Right ventricle myocardium superior (tissue), 1 donor: ENCODE data around the gene SMIM24. TPM values are rescaled to one million over a fixed set of nuclear protein-coding genes. Genes with fewer than 3 reads are reported as not detected.
"Not testable (repeated sequence)": the region's sequence is repeated elsewhere in the genome, so short reads cannot be mapped to it uniquely, and the experiment has no call there.

Experiments used
- ATAC-seq: fragments of 200-7000 bp; cut with Tn5 transposase; one replicate; pipeline ENCODE4 v1.9.1; 2020; ENCODE audit warnings: mild to moderate bottlenecking; ENCODE audit not compliant: poor library complexity
- DNase-seq: peaks from one replicate; pipeline ENCODE4 v3.0.0-alpha.2; 2020
- intact Hi-C: fragments of 100-400 bp; cut with DNase I; formaldehyde crosslinking; loops from one replicate; pipeline ENCODE4 v1.11.2; 2022
- long read RNA-seq: library from polyadenylated mRNA; unstranded; transcript quantifications from one replicate; pipeline ENCODE4 v2.0.0, GENCODE V29; 2021
- total RNA-seq: library from RNA; stranded (reverse); fragmentation: NEBNext Ultra II Directional; extraction: Animal tissue kit (Norgen Biotek cat#: 25700); gene quantifications from one replicate; pipeline ENCODE4 v1.2.1, GENCODE V29; 2021
- donor health status: DM: no; HTN: yes; CAD: no; lungs with severe emphysema.

The SMIM24 gene
- not detected for total RNA-seq
- long read RNA-seq, result 0 reads

GRCh38 chr19:3480383-3481091 is at the start of gene SMIM24:
SMIM24 (minus strand) TSS chr19:3480525; CDS start chr19:3480463, 62 bp downstream.
- DNase-seq, result no peak
- intact Hi-C loops, result no loop called here
- no peak for ATAC-seq

GRCh38 chr19:3529299-3529698 is 49.0 kb upstream of the SMIM24 start:
- ATAC-seq, DNase-seq, intact Hi-C loops: not testable (repeated sequence)

DNA sequence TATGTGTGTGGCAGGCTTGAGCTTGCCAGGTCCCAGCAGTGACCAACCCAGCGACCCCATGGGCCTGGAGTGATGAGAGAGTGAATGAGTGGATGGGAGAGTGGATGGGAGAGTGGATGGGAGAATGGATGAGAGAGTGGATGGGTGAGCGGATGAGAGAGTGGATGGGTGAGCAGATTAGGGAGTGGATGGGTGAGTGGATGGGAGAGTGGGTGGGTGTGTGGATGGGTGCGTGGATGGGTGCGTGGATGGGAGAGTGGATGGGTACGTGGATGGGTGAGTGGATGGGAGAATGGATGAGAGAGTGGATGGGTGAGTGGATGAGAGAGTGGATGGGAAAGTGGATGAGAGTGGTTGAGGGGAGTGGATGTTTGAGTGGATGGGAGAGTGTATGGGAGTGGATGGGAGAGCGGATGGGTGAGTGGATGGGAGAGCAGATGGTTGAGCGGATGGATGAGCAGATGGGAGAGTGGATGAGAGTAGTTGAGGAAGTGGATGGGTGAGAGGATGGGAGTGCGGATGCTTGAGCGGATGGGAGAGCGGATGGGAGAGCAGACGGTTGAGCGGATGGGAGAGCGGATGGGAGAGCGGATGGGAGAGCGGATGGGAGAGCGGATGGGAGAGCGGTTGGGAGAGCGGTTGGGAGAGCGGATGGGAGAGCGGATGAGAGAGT is 48.4 kb upstream of the SMIM24 start:
- DNase-seq, result no peak
- intact Hi-C loops, result no loop called here

DNA sequence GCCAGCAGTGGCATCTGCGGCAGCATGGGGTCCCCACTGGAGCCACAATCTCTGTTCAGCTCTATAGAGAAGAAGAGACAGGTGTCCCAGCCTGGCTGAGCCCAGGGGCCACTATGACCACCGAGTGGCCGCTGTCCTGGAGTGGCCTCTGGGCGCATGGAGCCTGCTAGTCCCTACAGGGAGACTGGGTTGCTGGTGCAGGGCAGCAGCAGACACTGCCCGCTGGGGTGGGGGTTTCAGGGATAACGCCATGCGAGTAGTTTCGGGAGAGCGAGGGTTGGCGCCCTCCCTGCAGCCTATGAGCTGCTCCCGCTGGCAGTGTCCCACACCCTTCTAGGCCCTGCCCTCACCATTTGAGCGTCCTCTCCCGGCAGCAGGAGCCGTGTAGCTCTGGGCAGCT is 47.8 kb upstream of the SMIM24 start:
- no peak for ATAC-seq
- intact Hi-C loops, result no loop called here
- no peak for DNase-seq

More for the DNA sequence above, 48.4 kb upstream of the SMIM24 start:
- ATAC-seq, result no peak

DNA sequence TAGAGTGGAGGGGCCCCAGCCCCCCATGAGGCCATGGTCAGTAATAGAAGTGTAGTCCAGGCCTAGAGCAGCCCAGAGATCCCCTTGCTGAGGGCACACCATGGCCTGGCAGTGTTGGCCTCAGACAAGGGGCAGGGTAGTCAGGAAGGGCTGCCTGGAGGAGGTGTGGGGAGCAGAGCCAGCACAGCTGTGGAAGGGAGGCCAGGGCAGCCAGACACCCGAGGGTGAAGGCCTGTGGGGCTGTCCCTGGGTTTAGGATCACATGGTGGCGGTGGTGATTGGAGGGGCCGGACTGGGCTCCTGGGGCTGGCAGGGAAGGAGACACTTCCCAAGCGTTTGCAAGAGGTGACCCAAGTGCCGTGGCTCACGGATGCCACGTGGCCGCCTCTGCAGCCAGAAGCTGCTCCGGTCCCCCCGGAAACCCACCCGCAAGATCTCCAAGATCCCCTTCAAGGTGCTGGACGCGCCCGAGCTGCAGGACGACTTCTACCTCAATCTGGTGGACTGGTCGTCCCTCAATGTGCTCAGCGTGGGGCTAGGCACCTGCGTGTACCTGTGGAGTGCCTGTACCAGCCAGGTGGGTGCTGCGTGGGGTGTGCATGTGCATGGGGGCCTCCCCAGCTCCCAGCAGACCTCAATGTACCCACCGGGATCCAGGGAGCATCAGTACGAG is 47.0 kb upstream of the SMIM24 start:
- intact Hi-C loops, result no loop called here
- DNase-seq (no peak), ATAC-seq (no peak)

GRCh38 chr19:3526507-3527237 is 46.3 kb upstream of the SMIM24 start:
- DNase-seq (no peak), ATAC-seq (no peak)
- intact Hi-C loops, result no loop called here

DNA sequence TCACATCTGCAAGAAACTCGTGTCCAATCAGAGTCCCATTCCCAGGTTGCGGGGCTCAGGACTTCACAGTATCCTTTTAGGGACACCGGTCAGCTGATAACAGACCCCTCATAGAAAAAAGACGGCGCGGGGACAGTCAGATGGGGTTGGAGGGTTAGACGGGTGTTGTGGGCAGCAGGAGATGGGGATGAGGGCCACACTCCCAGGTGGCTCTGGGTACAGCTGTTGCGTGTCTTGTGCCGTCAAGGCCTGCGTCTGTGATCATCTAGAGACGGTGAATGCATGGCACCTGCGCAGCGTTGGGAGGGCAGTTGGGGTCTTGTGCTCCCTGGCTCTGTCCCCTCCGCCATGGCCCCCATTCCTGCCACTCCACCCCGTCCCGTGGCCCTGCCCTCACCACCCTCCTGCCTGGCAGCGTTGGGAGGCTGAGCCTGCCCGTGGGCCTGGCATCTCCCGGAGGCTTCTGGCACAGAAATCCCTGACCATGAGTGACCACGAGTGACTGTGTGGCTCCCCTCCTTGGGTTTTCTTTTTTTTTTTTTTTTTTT is 44.7 kb upstream of the SMIM24 start:
- intact Hi-C loops, result no loop called here
- ATAC-seq, result no peak

DNA sequence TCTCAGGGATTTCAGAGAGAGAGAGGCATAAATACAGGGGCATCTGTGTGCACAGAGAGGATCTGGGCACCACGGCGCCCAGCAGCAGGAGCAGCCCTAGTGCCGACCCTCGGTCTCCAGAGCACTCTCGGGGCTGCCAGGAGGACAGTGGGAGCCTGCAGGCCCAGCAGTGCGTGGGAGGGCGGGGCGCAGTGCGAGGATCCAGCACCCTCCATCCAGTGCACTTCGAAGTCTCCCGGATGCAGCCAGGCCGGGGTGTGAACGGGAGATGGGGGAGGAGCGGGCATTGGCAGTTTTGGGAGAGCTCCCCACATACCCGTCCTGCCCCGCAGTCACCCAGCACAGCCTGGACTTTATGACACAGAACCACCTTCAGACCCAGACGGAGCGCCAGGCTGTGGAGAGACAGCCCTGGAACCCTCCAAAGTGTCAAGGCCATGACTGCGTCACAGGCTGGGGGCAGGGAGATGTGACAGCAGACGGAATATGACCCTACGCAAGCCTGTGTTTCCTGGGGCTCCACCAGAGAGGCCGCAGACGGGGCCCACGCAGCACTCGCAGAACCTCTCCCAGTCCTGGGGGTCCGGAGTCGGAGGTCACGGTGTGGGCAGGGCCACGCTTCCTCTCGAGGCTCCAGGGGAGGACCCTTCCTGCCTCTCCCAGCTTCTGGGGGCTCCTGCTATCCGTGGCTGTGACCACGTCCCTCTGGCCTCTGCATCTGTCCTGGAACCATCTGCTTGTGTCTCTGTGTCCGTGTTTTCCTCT is 43.9 kb upstream of the SMIM24 start:
- ATAC-seq (no peak), DNase-seq (no peak)
- intact Hi-C loops, result no loop called here

More for the DNA sequence above, 44.7 kb upstream of the SMIM24 start:
- no peak for DNase-seq

GRCh38 chr19:3523361-3524077 is 43.2 kb upstream of the SMIM24 start:
- ATAC-seq (no peak), DNase-seq (no peak)
- intact Hi-C loops, result no loop called here

GRCh38 chr19:3522421-3523360 is 42.4 kb upstream of the SMIM24 start:
- no peak for DNase-seq

DNA sequence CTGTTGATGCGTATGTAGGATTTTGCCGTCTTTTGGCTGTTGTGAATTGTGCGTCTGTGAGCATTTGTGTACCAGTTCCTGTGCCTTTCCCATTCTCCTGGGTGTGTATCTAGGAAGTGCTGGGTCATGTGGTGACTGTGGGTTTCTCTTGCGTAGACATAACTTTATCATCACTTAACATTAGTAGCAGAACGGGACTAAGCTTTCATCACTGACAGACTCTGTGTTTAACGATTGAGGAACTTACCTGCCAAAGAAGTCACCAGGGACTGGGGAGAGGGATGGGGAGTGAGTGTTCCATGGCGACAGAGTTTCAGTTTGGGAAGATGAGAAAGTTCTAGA is 40.8 kb upstream of the SMIM24 start:
- intact Hi-C loops, result no loop called here
- ATAC-seq (no peak), DNase-seq (no peak)

More at GRCh38 chr19:3522421-3523360, 42.4 kb upstream of the SMIM24 start:
- intact Hi-C loops, result no loop called here
- no peak for ATAC-seq

GRCh38 chr19:3520166-3521103 is 40.1 kb upstream of the SMIM24 start:
- intact Hi-C loops, result no loop called here
- ATAC-seq (no peak), DNase-seq (no peak)

- ATAC-seq, result no peak
- intact Hi-C loops, result no loop called here
- DNase-seq, result no peak
These were observed 38.8 kb upstream of the SMIM24 start for GRCh38 chr19:3519126-3519525.

- intact Hi-C loops, result no loop called here
- no peak for ATAC-seq
- no peak for DNase-seq
These were observed 38.3 kb upstream of the SMIM24 start for GRCh38 chr19:3518659-3519058.

DNA sequence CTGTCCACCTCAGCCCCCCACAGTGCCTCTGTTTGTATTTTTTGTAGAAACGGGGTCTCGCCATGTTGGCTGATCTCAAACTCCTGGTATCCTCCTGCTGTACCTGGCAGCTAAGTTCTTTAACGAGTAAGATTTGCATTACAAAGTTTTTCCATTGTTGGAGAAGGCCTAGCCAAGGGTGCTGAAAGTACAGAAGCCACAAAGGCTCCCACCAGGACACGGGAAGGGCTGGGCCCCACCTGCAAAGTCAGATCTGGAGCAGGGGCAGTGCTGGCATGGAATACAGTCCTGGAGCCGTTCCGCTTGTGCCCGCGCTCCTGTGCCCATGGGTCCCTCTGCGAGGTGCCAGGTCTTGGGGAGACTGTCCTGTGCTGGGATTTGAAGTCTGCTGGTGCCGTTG is 37.9 kb upstream of the SMIM24 start:
- no peak for ATAC-seq
- DNase-seq, result no peak
- intact Hi-C loops, result no loop called here

DNA sequence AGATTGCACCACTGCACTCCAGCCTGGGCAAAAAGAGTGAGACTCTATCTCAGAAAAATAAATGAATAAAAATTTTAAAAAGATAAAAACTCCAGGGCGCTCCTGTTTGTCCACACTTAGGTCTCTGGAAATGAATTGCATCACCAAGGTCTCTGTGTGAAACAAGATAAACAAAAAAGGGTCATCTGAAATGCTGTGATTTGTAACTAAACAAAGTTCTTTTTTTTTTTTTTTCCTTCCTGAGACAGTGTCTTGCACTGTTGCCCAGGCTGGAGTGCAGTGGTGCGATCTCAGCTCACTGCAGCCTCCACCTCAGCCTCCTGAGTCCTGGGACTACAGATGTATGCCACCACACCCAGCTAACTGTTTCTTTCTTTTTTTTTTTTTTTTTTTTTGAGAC is 37.3 kb upstream of the SMIM24 start:
- ATAC-seq (no peak), DNase-seq (no peak)
- intact Hi-C loops, result no loop called here
